ENCODE measurements around the gene CDADC1. TPM values are rescaled to one million over a fixed set of nuclear protein-coding genes. Genes with fewer than 3 reads are reported as not detected.
A peak's percentile ranks its signal among the peaks of the same experiment; 100 is the strongest.

Gene CDADC1
- polyA plus RNA-seq, 1 of the 3 experiments (the other 2 are of a cell fraction): 3.5 TPM

DNA sequence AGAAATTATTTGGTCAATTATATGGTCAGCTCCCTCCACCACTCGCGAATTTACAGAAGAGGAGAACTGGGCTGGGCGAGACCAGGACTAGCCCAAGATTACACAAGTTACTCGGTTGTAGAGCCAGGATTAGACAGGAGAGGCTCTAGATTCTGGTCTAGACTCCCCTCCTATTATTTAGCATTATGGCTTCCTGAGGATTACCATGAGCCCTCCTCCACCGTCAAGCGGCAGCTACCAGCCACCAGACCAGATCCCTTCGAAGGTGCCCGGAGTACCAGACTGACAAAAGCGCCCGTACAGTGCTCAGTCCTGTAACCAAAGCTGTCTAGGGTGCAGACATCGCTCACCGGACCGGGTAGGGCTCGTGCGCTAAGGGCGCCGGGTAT, 28.1 kb upstream of the CDADC1 start:
- DNase-seq: no peak
- no peaks in the 10 kb centered on the region for H4K20me1 ChIP-seq (ENCODE audit: insufficient read depth)
- CTCF ChIA-PET: interaction anchor here (0.7 to 1.4 kb wide), 2 partner anchors 10 to 60 kb away, joined by 4 to 5 read pairs; no protein-coding TSS in a partner anchor
- H3K9me3 ChIP-seq: no peaks in the 10 kb centered on the region
- WGBS (ENCODE audit: low lambda C conversion rate): 40% methylated on average over 17 of the region's 17 CpGs
- no peaks in the 10 kb centered on the region for H3F3A ChIP-seq (replicated peaks; ENCODE audit: insufficient read depth)
- POLR2A ChIA-PET: no interaction called here
- H3K27ac ChIP-seq (ENCODE audit: low read depth in 2 of 2, low read length in 1 of 2): no peak overlapping the region
- H3K9me2 ChIP-seq: no peaks in the 10 kb centered on the region
- no peaks in the 10 kb centered on the region for H3K79me2 ChIP-seq (ENCODE audit: insufficient read depth)
- TF ChIP-seq POLR2AphosphoS5 (IDR thresholded peaks at IDR 0.05; ENCODE audit: low read depth, low read length): no peak
- no peak for TF ChIP-seq MEF2A (IDR thresholded peaks at IDR 0.05; ENCODE audit: borderline replicate concordance, low read depth)
- H3K9ac ChIP-seq: no peak overlapping the region
- H3K36me3 ChIP-seq (replicated peaks in 1 of 2; ENCODE audit: control insufficient read depth in 1 of 2, insufficient read depth in 2 of 2, low read length in 1 of 2): no peaks in the 10 kb centered on the region
- H3K4me1 ChIP-seq (ENCODE audit: control insufficient read depth in 1 of 2, insufficient read depth in 2 of 2, low read depth in 1 of 2, low read length in 1 of 2): peaks cover 0 to 5% of the 10 kb centered on the region in 2 experiments; a peak in 1 of 4 replicates
- peaks cover 49% of the 10 kb centered on the region for H3K27me3 ChIP-seq (ENCODE audit: insufficient read depth)
- H3K4me3 ChIP-seq (ENCODE audit: low read depth in 2 of 2, low read length in 1 of 2): peak overlapping the region; percentile 43; a peak in 3 of 4 replicates
- H2AFZ ChIP-seq (ENCODE audit: low read depth): no peak overlapping the region
- H3K4me2 ChIP-seq: no peak overlapping the region

GRCh38 chr13:49220036-49220855, 27.5 kb upstream of the CDADC1 start, which contains the start of gene MLNR:
Gene MLNR, plus strand, starts transcription at chr13:49220338. Its CDS starts 0 bp downstream, at chr13:49220338.
- Histone ChIP-seq H3K36me3 (replicated peaks in 1 of 2; ENCODE audit: control insufficient read depth in 1 of 2, insufficient read depth in 2 of 2, low read length in 1 of 2) (no peaks in the 10 kb centered on the region), H3K27me3 (ENCODE audit: insufficient read depth) (peaks cover 49% of the 10 kb centered on the region), H3K27ac (ENCODE audit: low read depth in 2 of 2, low read length in 1 of 2) (no peak within 1 kb of the TSS), H3K79me2 (ENCODE audit: insufficient read depth) (no peaks in the 10 kb centered on the region), H2AFZ (ENCODE audit: low read depth) (peak within 1 kb of the TSS; percentile 41; the same call in 1 of the 2 replicates), H3K4me3 (ENCODE audit: low read depth in 2 of 2, low read length in 1 of 2) (peak within 1 kb of the TSS; percentile 43), H3K4me1 (ENCODE audit: control insufficient read depth in 1 of 2, insufficient read depth in 2 of 2, low read depth in 1 of 2, low read length in 1 of 2) (peaks cover 0 to 5% of the 10 kb centered on the region in 2 experiments; a peak in 1 of 4 replicates), H3K9ac (no peak within 1 kb of the TSS), H3F3A (replicated peaks; ENCODE audit: insufficient read depth) (no peaks in the 10 kb centered on the region), H4K20me1 (ENCODE audit: insufficient read depth) (no peaks in the 10 kb centered on the region), H3K9me3 (no peaks in the 10 kb centered on the region), H3K4me2 (peak within 1 kb of the TSS; percentile 41; the same call in 1 of the 2 replicates), H3K9me2 (no peaks in the 10 kb centered on the region)
- TF ChIP-seq ELF1 (IDR thresholded peaks at IDR 0.05): no peak
- TF ChIP-seq SIN3A (IDR thresholded peaks at IDR 0.05; ENCODE audit: borderline replicate concordance, low read depth, low read length): no peak
- TF ChIP-seq RCOR1 (IDR thresholded peaks at IDR 0.05; ENCODE audit: low read length): no peak
- no peak for TF ChIP-seq NRF1 (IDR thresholded peaks at IDR 0.05; ENCODE audit: low read depth, low read length)
- TF ChIP-seq, protein P1, sequence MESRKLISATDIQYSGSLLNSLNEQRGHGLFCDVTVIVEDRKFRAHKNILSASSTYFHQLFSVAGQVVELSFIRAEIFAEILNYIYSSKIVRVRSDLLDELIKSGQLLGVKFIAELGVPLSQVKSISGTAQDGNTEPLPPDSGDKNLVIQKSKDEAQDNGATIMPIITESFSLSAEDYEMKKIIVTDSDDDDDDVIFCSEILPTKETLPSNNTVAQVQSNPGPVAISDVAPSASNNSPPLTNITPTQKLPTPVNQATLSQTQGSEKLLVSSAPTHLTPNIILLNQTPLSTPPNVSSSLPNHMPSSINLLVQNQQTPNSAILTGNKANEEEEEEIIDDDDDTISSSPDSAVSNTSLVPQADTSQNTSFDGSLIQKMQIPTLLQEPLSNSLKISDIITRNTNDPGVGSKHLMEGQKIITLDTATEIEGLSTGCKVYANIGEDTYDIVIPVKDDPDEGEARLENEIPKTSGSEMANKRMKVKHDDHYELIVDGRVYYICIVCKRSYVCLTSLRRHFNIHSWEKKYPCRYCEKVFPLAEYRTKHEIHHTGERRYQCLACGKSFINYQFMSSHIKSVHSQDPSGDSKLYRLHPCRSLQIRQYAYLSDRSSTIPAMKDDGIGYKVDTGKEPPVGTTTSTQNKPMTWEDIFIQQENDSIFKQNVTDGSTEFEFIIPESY (IDR thresholded peaks at IDR 0.05; ENCODE audit: borderline replicate concordance, low read depth): no peak
- TF ChIP-seq, protein P2, sequence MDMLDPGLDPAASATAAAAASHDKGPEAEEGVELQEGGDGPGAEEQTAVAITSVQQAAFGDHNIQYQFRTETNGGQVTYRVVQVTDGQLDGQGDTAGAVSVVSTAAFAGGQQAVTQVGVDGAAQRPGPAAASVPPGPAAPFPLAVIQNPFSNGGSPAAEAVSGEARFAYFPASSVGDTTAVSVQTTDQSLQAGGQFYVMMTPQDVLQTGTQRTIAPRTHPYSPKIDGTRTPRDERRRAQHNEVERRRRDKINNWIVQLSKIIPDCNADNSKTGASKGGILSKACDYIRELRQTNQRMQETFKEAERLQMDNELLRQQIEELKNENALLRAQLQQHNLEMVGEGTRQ (IDR thresholded peaks at IDR 0.05; ENCODE audit: borderline replicate concordance, low read depth, low read length): no peak
- TF ChIP-seq, protein P3, sequence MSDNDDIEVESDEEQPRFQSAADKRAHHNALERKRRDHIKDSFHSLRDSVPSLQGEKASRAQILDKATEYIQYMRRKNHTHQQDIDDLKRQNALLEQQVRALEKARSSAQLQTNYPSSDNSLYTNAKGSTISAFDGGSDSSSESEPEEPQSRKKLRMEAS (IDR thresholded peaks at IDR 0.05; ENCODE audit: low read depth): no peak
- TF ChIP-seq EP300 (IDR thresholded peaks at IDR 0.05; ENCODE audit: borderline replicate concordance in 1 of 2, low read depth in 1 of 2, low read length in 1 of 2): no peak
- no peak for TF ChIP-seq POLR2AphosphoS5 (IDR thresholded peaks at IDR 0.05; ENCODE audit: low read depth, low read length)
- no peak for TF ChIP-seq RFX5 (IDR thresholded peaks at IDR 0.05; ENCODE audit: low read length)
- no peak for TF ChIP-seq IRF3 (IDR thresholded peaks at IDR 0.05; ENCODE audit: low read depth, low read length)
- TF ChIP-seq TEAD4 (IDR thresholded peaks at IDR 0.05; ENCODE audit: borderline replicate concordance, insufficient read depth): no peak
- no peak for TF ChIP-seq RXRA (IDR thresholded peaks at IDR 0.05; ENCODE audit: borderline replicate concordance, low read depth)
- TF ChIP-seq EZH2phosphoT487 (IDR thresholded peaks at IDR 0.05; ENCODE audit: borderline replicate concordance, low read depth): peak; percentile 79; the same call in 1 of the 2 replicates
- TF ChIP-seq TAF1 (IDR thresholded peaks at IDR 0.05; ENCODE audit: borderline replicate concordance, low read depth, low read length): no peak
- no peak for TF ChIP-seq FOXM1 (IDR thresholded peaks at IDR 0.05; ENCODE audit: low read depth)
- TF ChIP-seq CTCF (IDR thresholded peaks at IDR 0.05): peak; percentile 31
- CTCF ChIA-PET: interaction anchor here (0.7 to 1.4 kb wide), 2 partner anchors 9 to 59 kb away, joined by 4 to 5 read pairs; no protein-coding TSS in a partner anchor
- POLR2A ChIA-PET: no interaction called here
- peak; percentile 86 for DNase-seq
- WGBS (ENCODE audit: low lambda C conversion rate): 17% methylated on average over 25 of the region's 111 CpGs

Data from SK-N-SH (cell line).